HG03575 (cell line): ENCODE measurements around the gene ISG15.

ENCODE experiments used
- ATAC-seq: cut with Tn5 transposase; IDR thresholded peaks from one replicate; pipeline ENCODE4 v1.9.1; 2021; ENCODE audit not compliant: unreplicated experiment, insufficient number of reproducible peaks, low FRiP score; ENCODE audit errors: extremely low read depth

Gene ISG15

GRCh38 chr1:1039145-1039910 lies 26.0 kb downstream of the ISG15 start:
- ATAC-seq = no peak

GRCh38 chr1:1040004-1040991 lies 27.0 kb downstream of the ISG15 start:
- ATAC-seq = no peak

GRCh38 chr1:1041092-1041523 lies 27.8 kb downstream of the ISG15 start:
- ATAC-seq = no peak

GRCh38 chr1:1041873-1042272 lies 28.6 kb downstream of the ISG15 start:
- ATAC-seq = no peak

- ATAC-seq = no peak
Measured at GRCh38 chr1:1042835-1043234, 29.5 kb downstream of the ISG15 start.

GRCh38 chr1:1043411-1043810 lies 30.1 kb downstream of the ISG15 start:
- no peak for ATAC-seq

GRCh38 chr1:1043921-1044320 lies 30.6 kb downstream of the ISG15 start:
- ATAC-seq = no peak

GRCh38 chr1:1044455-1045078 lies 31.3 kb downstream of the ISG15 start:
- ATAC-seq = no peak

- ATAC-seq = no peak
Measured at GRCh38 chr1:1045129-1045528, 31.8 kb downstream of the ISG15 start.

- no peak for ATAC-seq
Measured at GRCh38 chr1:1046243-1046642, 32.9 kb downstream of the ISG15 start.

GRCh38 chr1:1046767-1047166 lies 33.5 kb downstream of the ISG15 start:
- no peak for ATAC-seq

GRCh38 chr1:1047407-1047806 lies 34.1 kb downstream of the ISG15 start:
- ATAC-seq = no peak

- ATAC-seq = no peak
Measured at GRCh38 chr1:1047963-1048362, 34.7 kb downstream of the ISG15 start.

- ATAC-seq = no peak
Measured at GRCh38 chr1:1048765-1049164, 35.5 kb downstream of the ISG15 start.

GRCh38 chr1:1049318-1050165 lies 36.2 kb downstream of the ISG15 start:
- no peak for ATAC-seq

GRCh38 chr1:1050577-1051052 lies 37.3 kb downstream of the ISG15 start:
- no peak for ATAC-seq

- no peak for ATAC-seq
Measured at GRCh38 chr1:1051127-1051810, 38.0 kb downstream of the ISG15 start.
